H9 (cell line): ENCODE measurements around the gene DUOX2. TPM values are rescaled to one million over a fixed set of nuclear protein-coding genes. Genes with fewer than 3 reads are reported as not detected.
A peak's percentile ranks its signal among the peaks of the same experiment; 100 is the strongest.

Experiments
- DNase-seq: peaks from one replicate; pipeline ENCODE4 v3.0.0-alpha.2; 2017
- H2AFZ ChIP-seq: one replicate; pipeline ENCODE4 v1.6.1; 2013; ENCODE audit warnings: mild to moderate bottlenecking, low read length, control low read depth, moderate library complexity
- H2AK5ac ChIP-seq: 2 replicates; pipeline ENCODE4 v1.6.1; 2013; ENCODE audit warnings: low read length, control low read depth, mixed read lengths; ENCODE audit not compliant: insufficient read length
- H2BK120ac ChIP-seq: one replicate; pipeline ENCODE4 v1.6.1; 2013; ENCODE audit warnings: low read depth, mild to moderate bottlenecking, low read length, control low read depth, inconsistent platforms; ENCODE audit not compliant: poor library complexity, severe bottlenecking
- H2BK12ac ChIP-seq: 2 replicates; pipeline ENCODE4 v1.6.1; 2013; ENCODE audit warnings: low read length, control low read depth, mixed read lengths, low read depth; ENCODE audit not compliant: insufficient read length
- H2BK15ac ChIP-seq: 2 replicates; pipeline ENCODE4 v1.6.1; 2013; ENCODE audit warnings: low read depth, low read length, control low read depth
- H2BK20ac ChIP-seq: one replicate; pipeline ENCODE4 v1.6.1; 2013; ENCODE audit warnings: low read depth, mild to moderate bottlenecking, low read length, control low read depth, inconsistent platforms; ENCODE audit not compliant: poor library complexity, severe bottlenecking
- H2BK5ac ChIP-seq: 2 replicates; pipeline ENCODE4 v1.6.1; 2013; ENCODE audit warnings: low read length, control low read depth, mixed read lengths; ENCODE audit not compliant: insufficient read length
- H3K14ac ChIP-seq: 2 replicates; pipeline ENCODE4 v1.6.1; 2013; ENCODE audit warnings: low read length, control low read depth; ENCODE audit not compliant: insufficient read depth
- H3K18ac ChIP-seq: 2 replicates; pipeline ENCODE4 v1.6.1; 2013; ENCODE audit warnings: low read depth, mild to moderate bottlenecking, mixed read lengths, low read length, control low read depth; ENCODE audit not compliant: insufficient read length
- H3K23ac ChIP-seq: 2 replicates; pipeline ENCODE4 v1.6.1; 2013; ENCODE audit warnings: low read length, control low read depth, mixed read lengths, low read depth; ENCODE audit not compliant: insufficient read length
- H3K23me2 ChIP-seq: 2 replicates; pipeline ENCODE4 v1.6.1; 2013; ENCODE audit warnings: low read depth, mild to moderate bottlenecking, mixed read lengths, low read length, control low read depth; ENCODE audit not compliant: insufficient read length, poor library complexity, severe bottlenecking
- H3K27ac ChIP-seq: 2 replicates; pipeline ENCODE4 v1.5.1; 2013; ENCODE audit warnings: low read length, control low read depth, mixed read lengths, low read depth; ENCODE audit not compliant: insufficient read length
- H3K27me3 ChIP-seq: 2 replicates; pipeline ENCODE4 v1.6.1; 2013; ENCODE audit warnings: low read length, control low read depth, inconsistent platforms; ENCODE audit not compliant: insufficient read depth
- H3K4ac ChIP-seq: 2 replicates; pipeline ENCODE4 v1.6.1; 2013; ENCODE audit warnings: low read depth, mild to moderate bottlenecking, control low read depth, inconsistent platforms, low read length, moderate library complexity
- H3K4me1 ChIP-seq: 2 replicates; pipeline ENCODE4 v1.6.1; 2013; ENCODE audit warnings: low read length, control low read depth, inconsistent platforms; ENCODE audit not compliant: insufficient read depth
- H3K4me2 ChIP-seq: 2 replicates; pipeline ENCODE4 v1.6.1; 2013; ENCODE audit warnings: low read length, control low read depth, mixed read lengths; ENCODE audit not compliant: insufficient read length, insufficient read depth
- H3K56ac ChIP-seq: 2 replicates; pipeline ENCODE4 v1.6.1; 2013; ENCODE audit warnings: low read depth, mild to moderate bottlenecking, mixed read lengths, low read length, control low read depth; ENCODE audit not compliant: insufficient read length
- H3K79me1 ChIP-seq: 2 replicates; pipeline ENCODE4 v1.6.1; 2013; ENCODE audit warnings: low read depth, mild to moderate bottlenecking, moderate library complexity, low read length, control low read depth, inconsistent platforms; ENCODE audit not compliant: insufficient read depth, poor library complexity, severe bottlenecking
- H3K79me2 ChIP-seq: 2 replicates; pipeline ENCODE4 v1.6.1; 2013; ENCODE audit warnings: low read length, control low read depth, inconsistent platforms; ENCODE audit not compliant: insufficient read depth
- H3K9ac ChIP-seq: 2 replicates; pipeline ENCODE4 v1.6.1; 2013; ENCODE audit warnings: low read length, control low read depth, mixed read lengths; ENCODE audit not compliant: insufficient read length; ENCODE audit errors: extremely low read depth
- H3K9me3 ChIP-seq: one replicate; pipeline ENCODE4 v1.6.1; 2013; ENCODE audit warnings: low read depth, low read length, inconsistent platforms; ENCODE audit not compliant: control insufficient read depth
- H3T11ph ChIP-seq: one replicate; pipeline ENCODE4 v1.6.1; 2013; ENCODE audit warnings: mild to moderate bottlenecking, low read length, control low read depth, inconsistent platforms
- H4K20me1 ChIP-seq: one replicate; pipeline ENCODE4 v1.6.1; 2013; ENCODE audit not compliant: control insufficient read depth, insufficient read length, insufficient read depth
- H4K5ac ChIP-seq: 2 replicates; pipeline ENCODE4 v1.6.1; 2013; ENCODE audit warnings: low read depth, mild to moderate bottlenecking, mixed read lengths, low read length, control low read depth; ENCODE audit not compliant: insufficient read length
- H4K8ac ChIP-seq: replicated peaks from 2 replicates; pipeline ENCODE4 v1.6.1; 2013; ENCODE audit warnings: low read length, control low read depth, mixed read lengths, low read depth; ENCODE audit not compliant: insufficient read length
- H4K91ac ChIP-seq: 2 replicates; pipeline ENCODE4 v1.6.1; 2013; ENCODE audit warnings: low read depth, mild to moderate bottlenecking, moderate library complexity, mixed read lengths, low read length, control low read depth; ENCODE audit not compliant: insufficient read length
- H3K27ac Mint-ChIP-seq, 3 experiments: 2 replicates in 2 of 3; 3 replicates in 1 of 3; pipeline ENCODE4 v1.8.0; 2020 to 2021; ENCODE audit warnings: mixed read lengths in 3 of 3, mild to moderate bottlenecking in 1 of 3, moderate library complexity in 1 of 3
- H3K27me3 Mint-ChIP-seq: 2 replicates; pipeline ENCODE4 v1.8.0; 2021; ENCODE audit warnings: low read depth, mild to moderate bottlenecking, moderate library complexity, mixed read lengths
- H3K36me3 Mint-ChIP-seq, 3 experiments: 2 replicates in 2 of 3; 3 replicates in 1 of 3; pipeline ENCODE4 v1.8.0; 2020 to 2021; ENCODE audit warnings: low read depth in 3 of 3, mixed read lengths in 3 of 3; ENCODE audit not compliant: insufficient read depth in 1 of 3
- H3K4me1 Mint-ChIP-seq, 2 experiments: 2 replicates each; pipeline ENCODE4 v1.8.0; 2020; ENCODE audit warnings: mixed read lengths in 2 of 2
- H3K4me3 Mint-ChIP-seq, 2 experiments: 2 replicates in 1 of 2; 3 replicates in 1 of 2; pipeline ENCODE4 v1.8.0; 2020 to 2021; ENCODE audit warnings: mild to moderate bottlenecking in 2 of 2, mixed read lengths in 2 of 2, moderate library complexity in 1 of 2
- H3K9me3 Mint-ChIP-seq, 2 experiments: 2 replicates in 1 of 2; 3 replicates in 1 of 2; pipeline ENCODE4 v1.8.0; 2020; ENCODE audit warnings: mild to moderate bottlenecking in 2 of 2, mixed read lengths in 2 of 2, moderate library complexity in 1 of 2
- CTCF ChIP-seq: fragments of 200-600 bp; sonication (generic); conservative IDR thresholded peaks from 3 replicates; pipeline ENCODE4 v1.8.0; 2021; ENCODE audit warnings: antibody characterized with exemption, mild to moderate bottlenecking
- WGBS: extraction: QIAGEN DNeasy Blood & Tissue Kit; methylation state at CpG from one replicate; pipeline ENCODE4 v1.1.7; 2013; ENCODE audit warnings: missing lambda C conversion rate, low lambda C conversion rate, mixed read lengths; ENCODE audit not compliant: insufficient read length; ENCODE audit errors: extremely low coverage; 5-methylcytosine and 5-hydroxymethylcytosine counted together
- total RNA-seq: library from RNA; stranded (reverse); gene quantifications from 2 replicates; pipeline ENCODE4 v1.2.1, GENCODE V29; 2021

The DUOX2 gene
- total RNA-seq, 1 experiment from 2014 or later, result 0.42 TPM

GRCh38 chr15:45118131-45118588 lies 4.2 kb upstream of the DUOX2 start:
- peaks cover 82% of the 10 kb centered on the region for H3K27me3 Mint-ChIP-seq
- Histone ChIP-seq H3K23me2 (peaks cover 2% of the 10 kb centered on the region), H3K79me1 (no peaks in the 10 kb centered on the region), H2BK5ac (no peak overlapping the region), H2BK120ac (no peak overlapping the region), H2BK20ac (no peak overlapping the region), H3K27me3 (peaks cover 47% of the 10 kb centered on the region), H2BK15ac (no peak overlapping the region), H2BK12ac (no peak overlapping the region), H3K9ac (no peak overlapping the region), H3K4me2 (peak overlapping the region; percentile 46), H4K8ac (no peak overlapping the region), H4K20me1 (peaks cover 6% of the 10 kb centered on the region), H3K18ac (no peak overlapping the region), H3K14ac (no peak overlapping the region), H3K9me3 (no peaks in the 10 kb centered on the region), H3K23ac (no peak overlapping the region), H2AFZ (no peak overlapping the region), H3K27ac (no peak overlapping the region), H3K4ac (no peak overlapping the region), H3K4me1 (no peaks in the 10 kb centered on the region; the same call in 1 of the 2 replicates), H2AK5ac (no peak overlapping the region), H3K79me2 (no peaks in the 10 kb centered on the region), H4K91ac (no peak overlapping the region), H3T11ph (no peak overlapping the region), H4K5ac (no peak overlapping the region), H3K56ac (no peak overlapping the region)
- TF ChIP-seq CTCF, result peak; percentile 100
- H3K4me3 Mint-ChIP-seq, result peak overlapping the region in 1 of 2 experiments; percentile 70; a peak in 3 of 5 replicates
- peak; percentile 92 for DNase-seq
- H3K36me3 Mint-ChIP-seq, result no peaks in the 10 kb centered on the region; a peak in 2 of 7 replicates
- WGBS, result no CpG with 5 or more reads among the region's 14 CpGs
- peaks cover 12 to 27% of the 10 kb centered on the region in 2 experiments for H3K4me1 Mint-ChIP-seq
- no peak overlapping the region for H3K27ac Mint-ChIP-seq
- peaks cover 6 to 13% of the 10 kb centered on the region in 2 experiments for H3K9me3 Mint-ChIP-seq
